ENCODE results near the gene SAMD11. TPM values are rescaled to one million over a fixed set of nuclear protein-coding genes. Genes with fewer than 3 reads are reported as not detected.

Gene SAMD11
- total RNA-seq, 2 donors from 2014 or later = 4.5 to 61.6 TPM

- H3K4me1 ChIP-seq (replicated peaks) = peaks cover 6% of the 10 kb centered on the region
- 83% methylated on average over 15 of the region's 15 CpGs for WGBS
- no peak for DNase-seq (ENCODE audit: low spot score)
- TF ChIP-seq POLR2A (IDR thresholded peaks at IDR 0.05) (no peak), POLR2AphosphoS5 (IDR thresholded peaks at IDR 0.05) (no peak)
- TF ChIP-seq, protein P1, sequence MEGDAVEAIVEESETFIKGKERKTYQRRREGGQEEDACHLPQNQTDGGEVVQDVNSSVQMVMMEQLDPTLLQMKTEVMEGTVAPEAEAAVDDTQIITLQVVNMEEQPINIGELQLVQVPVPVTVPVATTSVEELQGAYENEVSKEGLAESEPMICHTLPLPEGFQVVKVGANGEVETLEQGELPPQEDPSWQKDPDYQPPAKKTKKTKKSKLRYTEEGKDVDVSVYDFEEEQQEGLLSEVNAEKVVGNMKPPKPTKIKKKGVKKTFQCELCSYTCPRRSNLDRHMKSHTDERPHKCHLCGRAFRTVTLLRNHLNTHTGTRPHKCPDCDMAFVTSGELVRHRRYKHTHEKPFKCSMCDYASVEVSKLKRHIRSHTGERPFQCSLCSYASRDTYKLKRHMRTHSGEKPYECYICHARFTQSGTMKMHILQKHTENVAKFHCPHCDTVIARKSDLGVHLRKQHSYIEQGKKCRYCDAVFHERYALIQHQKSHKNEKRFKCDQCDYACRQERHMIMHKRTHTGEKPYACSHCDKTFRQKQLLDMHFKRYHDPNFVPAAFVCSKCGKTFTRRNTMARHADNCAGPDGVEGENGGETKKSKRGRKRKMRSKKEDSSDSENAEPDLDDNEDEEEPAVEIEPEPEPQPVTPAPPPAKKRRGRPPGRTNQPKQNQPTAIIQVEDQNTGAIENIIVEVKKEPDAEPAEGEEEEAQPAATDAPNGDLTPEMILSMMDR (IDR thresholded peaks at IDR 0.05) = no peak
- no peaks in the 10 kb centered on the region for H3K36me3 ChIP-seq
- H3K4me3 ChIP-seq = no peak overlapping the region
- intact Hi-C loops (cut with DNase I) = loop anchor here (5.0 kb wide), 1 partner anchor 62 kb away; no protein-coding TSS in a partner anchor
- H3K27me3 ChIP-seq (replicated peaks; ENCODE audit: insufficient read depth) = no peaks in the 10 kb centered on the region
- no peak overlapping the region for H3K27ac ChIP-seq
- H3K9me3 ChIP-seq = no peaks in the 10 kb centered on the region
Measured at GRCh38 chr1:969260-969855, 45.6 kb downstream of the SAMD11 start.

- Histone ChIP-seq H3K4me1 (replicated peaks) (peaks cover 7% of the 10 kb centered on the region), H3K36me3 (no peaks in the 10 kb centered on the region), H3K27ac (no peak overlapping the region), H3K27me3 (replicated peaks; ENCODE audit: insufficient read depth) (no peaks in the 10 kb centered on the region), H3K4me3 (no peak overlapping the region), H3K9me3 (no peaks in the 10 kb centered on the region)
- intact Hi-C loops (cut with DNase I) = no loop called here
- no peak for DNase-seq (ENCODE audit: low spot score)
- no peak for TF ChIP-seq POLR2A (IDR thresholded peaks at IDR 0.05)
- TF ChIP-seq, protein P1 (IDR thresholded peaks at IDR 0.05) = no peak
- TF ChIP-seq POLR2AphosphoS5 (IDR thresholded peaks at IDR 0.05) = no peak
- WGBS = 14% methylated on average over 24 of the region's 33 CpGs
Measured at GRCh38 chr1:970242-970972, 46.7 kb downstream of the SAMD11 start.

DNA sequence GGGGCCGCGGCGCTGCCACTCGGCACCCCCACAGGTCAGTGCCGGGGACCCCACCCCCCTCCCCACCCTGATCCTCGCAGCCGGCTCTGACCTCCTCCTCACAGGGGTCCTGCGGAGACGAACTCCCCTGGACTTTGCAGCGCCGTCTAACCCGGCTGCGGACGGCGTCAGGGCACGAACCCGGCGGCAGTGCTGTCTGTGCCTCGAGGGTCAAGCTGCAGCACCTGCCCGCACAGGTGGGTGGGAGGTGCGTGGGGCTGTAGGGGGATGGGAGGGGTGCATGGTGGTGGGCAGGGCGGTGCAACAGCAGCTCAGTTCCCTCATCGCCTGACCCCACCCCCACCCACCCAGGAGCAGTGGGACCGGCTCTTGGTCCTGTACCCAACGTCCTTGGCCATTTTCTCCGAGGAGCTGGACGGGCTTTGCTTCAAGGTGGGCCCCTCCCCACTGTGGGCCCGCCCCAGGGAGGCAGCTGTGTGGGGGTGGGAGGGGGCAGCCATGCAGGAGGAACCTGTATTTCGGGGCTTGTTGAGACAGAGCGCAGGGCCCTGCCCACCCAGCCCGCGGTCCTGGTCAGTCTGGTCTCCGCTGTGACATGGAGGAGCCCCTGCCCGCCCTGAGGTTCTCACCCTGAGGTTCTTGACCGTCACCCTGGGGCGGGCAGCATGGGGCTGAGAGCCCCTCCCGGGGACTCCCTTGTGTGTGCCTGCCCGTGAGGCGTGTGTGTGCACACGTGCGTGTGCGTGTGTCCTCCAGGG is 47.4 kb downstream of the SAMD11 start:
- H3K9me3 ChIP-seq = no peaks in the 10 kb centered on the region
- 23% methylated on average over 25 of the region's 42 CpGs for WGBS
- H3K27me3 ChIP-seq (replicated peaks; ENCODE audit: insufficient read depth) = no peaks in the 10 kb centered on the region
- no peak overlapping the region for H3K27ac ChIP-seq
- no peak for DNase-seq (ENCODE audit: low spot score)
- no peaks in the 10 kb centered on the region for H3K36me3 ChIP-seq
- no peak overlapping the region for H3K4me3 ChIP-seq
- intact Hi-C loops (cut with DNase I) = no loop called here
- peaks cover 4% of the 10 kb centered on the region for H3K4me1 ChIP-seq (replicated peaks)
- TF ChIP-seq, protein P1 (IDR thresholded peaks at IDR 0.05) = no peak
- peak; percentile 18 for TF ChIP-seq POLR2A (IDR thresholded peaks at IDR 0.05)

GRCh38 chr1:971751-972506 is 48.2 kb downstream of the SAMD11 start:
- no peaks in the 10 kb centered on the region for H3K9me3 ChIP-seq
- intact Hi-C loops (cut with DNase I) = no loop called here
- no peak overlapping the region for H3K4me3 ChIP-seq
- peaks cover 4% of the 10 kb centered on the region for H3K4me1 ChIP-seq (replicated peaks)
- no peaks in the 10 kb centered on the region for H3K36me3 ChIP-seq
- H3K27ac ChIP-seq = no peak overlapping the region
- 83% methylated on average over 30 of the region's 34 CpGs for WGBS
- TF ChIP-seq POLR2A (IDR thresholded peaks at IDR 0.05) (no peak), POLR2AphosphoS5 (IDR thresholded peaks at IDR 0.05) (no peak)
- TF ChIP-seq, protein P1 (IDR thresholded peaks at IDR 0.05) = no peak
- no peak for DNase-seq (ENCODE audit: low spot score)
- H3K27me3 ChIP-seq (replicated peaks; ENCODE audit: insufficient read depth) = no peaks in the 10 kb centered on the region

Measured in prostate gland (tissue), 2 donors.